GM19468 (cell line): ENCODE measurements around the gene DNAAF8.
"Not testable (repeated sequence)": the region's sequence is repeated elsewhere in the genome, so short reads cannot be mapped to it uniquely, and the experiment has no call there.

ENCODE experiments used
- ATAC-seq: cut with Tn5 transposase; IDR thresholded peaks from one replicate; pipeline ENCODE4 v1.9.1; 2021; ENCODE audit warnings: mild to moderate bottlenecking, moderate library complexity, moderate number of reproducible peaks; ENCODE audit not compliant: unreplicated experiment; ENCODE audit errors: extremely low read depth

DNAAF8 gene

GRCh38 chr16:4776141-4776705 lies 41.9 kb downstream of the DNAAF8 start:
- ATAC-seq, result no peak

DNA sequence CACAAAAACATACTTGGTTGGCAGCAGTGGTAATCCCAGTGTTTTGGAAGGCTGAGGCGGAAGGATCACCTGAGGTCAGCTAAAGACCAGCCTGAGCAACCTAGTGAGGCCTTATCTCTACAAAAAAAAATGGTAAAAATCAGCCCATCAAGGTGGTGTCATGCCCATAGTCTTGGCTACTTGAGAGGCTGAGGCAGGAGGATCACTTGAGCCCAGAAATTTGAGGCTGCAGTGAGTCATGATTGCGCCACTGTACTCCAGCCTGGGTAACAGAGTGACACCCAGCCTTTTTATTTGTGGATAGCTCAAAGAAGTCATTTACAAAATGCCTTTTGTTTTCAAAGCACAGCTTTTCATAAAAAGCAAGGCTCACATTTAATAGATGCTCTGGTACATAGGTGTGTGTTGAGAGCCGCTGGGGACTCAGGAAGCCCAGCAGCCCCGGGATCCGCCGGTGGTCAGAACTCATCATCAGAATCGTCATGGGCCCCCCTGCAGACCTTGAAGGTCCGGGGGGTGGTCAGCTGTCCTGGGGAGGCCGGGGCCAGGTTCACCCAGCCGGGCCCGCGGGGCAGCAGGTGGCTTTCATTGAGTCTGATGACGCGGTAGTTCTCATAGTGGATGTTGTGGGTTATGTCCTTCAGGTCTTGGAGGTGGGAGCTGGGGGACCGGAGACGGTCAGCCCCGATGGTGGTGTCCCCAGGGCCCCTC lies 43.2 kb downstream of the DNAAF8 start:
- no peak for ATAC-seq

DNA sequence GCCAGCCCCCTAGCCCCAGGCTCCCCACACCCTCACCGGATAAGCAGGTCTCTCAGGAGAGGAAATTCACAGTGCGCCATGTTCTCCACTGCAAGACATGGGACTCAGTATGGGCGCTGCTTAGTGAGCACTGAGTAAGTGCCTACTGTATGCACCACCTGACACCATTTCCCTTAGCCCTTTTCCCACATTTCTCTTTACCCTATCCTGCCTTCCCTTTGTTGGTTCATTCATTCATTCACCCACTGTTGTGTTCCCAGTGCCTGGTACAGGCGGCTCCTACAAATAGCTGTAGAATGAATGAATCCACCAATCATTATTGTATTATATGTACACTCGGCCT lies 43.7 kb downstream of the DNAAF8 start:
- no peak for ATAC-seq

GRCh38 chr16:4780235-4780634 lies 45.9 kb downstream of the DNAAF8 start:
- ATAC-seq, result no peak

DNA sequence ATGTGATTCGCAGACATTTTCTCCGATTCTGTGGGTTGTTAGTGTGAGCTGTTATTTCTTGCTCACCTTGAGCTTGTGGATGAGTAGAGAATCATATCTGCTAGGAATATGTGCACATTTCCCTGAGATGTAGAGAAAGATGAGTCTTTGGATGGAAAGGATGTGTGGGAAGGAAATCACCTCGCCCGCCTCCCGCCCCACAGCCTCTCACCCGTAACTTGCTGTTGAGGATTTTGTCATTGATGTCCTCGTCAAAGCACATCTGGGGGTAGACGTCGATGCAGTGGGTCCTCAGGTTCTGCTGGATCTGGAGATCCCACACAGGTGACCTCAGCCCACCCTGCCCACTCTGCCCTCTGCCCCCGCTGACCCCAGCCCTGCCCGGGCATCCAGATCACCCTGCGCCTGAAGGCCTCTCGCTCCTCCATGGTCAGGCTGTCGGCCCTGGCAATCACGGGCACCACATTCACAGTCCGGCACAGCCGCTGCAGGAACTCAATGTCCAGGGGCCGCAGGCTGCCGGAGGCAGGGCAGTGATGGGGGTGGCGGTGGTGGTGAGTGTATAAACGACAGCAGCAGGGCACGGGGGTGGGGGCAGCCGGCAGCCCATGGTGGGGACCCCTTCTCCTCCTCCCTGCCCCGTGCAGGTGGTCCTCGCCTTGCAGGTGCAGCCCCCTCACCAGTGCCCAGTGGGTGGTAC lies 49.1 kb downstream of the DNAAF8 start:
- no peak for ATAC-seq

- ATAC-seq, result no peak
These were observed 49.6 kb downstream of the DNAAF8 start for GRCh38 chr16:4783951-4784336.

DNA sequence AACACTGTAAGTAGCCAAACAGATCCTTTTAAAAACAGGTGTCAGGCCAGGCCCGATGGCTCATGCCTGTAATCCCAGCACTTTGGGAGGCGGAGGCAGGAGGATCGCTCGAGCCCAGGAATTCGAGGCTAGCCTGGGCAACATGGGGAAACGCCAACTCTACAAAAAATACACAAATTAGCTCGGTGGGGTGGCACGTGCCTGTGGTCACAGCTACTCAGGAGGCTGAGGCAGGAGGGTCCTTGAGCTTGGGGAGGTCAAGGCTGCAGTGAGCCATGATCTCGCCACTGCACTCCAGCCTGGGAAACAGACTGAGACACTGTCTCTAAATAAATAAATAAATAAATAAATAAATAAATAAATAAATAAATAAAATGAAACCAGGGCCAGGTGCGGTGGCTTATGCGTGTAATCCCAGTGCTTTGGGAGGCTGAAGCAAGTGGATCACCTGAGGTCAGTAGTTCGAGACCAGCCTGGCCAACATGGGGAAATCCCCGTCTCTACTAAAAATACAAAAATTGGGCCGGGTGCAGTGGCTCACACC lies 50.2 kb downstream of the DNAAF8 start:
- not testable (repeated sequence) for ATAC-seq

DNA sequence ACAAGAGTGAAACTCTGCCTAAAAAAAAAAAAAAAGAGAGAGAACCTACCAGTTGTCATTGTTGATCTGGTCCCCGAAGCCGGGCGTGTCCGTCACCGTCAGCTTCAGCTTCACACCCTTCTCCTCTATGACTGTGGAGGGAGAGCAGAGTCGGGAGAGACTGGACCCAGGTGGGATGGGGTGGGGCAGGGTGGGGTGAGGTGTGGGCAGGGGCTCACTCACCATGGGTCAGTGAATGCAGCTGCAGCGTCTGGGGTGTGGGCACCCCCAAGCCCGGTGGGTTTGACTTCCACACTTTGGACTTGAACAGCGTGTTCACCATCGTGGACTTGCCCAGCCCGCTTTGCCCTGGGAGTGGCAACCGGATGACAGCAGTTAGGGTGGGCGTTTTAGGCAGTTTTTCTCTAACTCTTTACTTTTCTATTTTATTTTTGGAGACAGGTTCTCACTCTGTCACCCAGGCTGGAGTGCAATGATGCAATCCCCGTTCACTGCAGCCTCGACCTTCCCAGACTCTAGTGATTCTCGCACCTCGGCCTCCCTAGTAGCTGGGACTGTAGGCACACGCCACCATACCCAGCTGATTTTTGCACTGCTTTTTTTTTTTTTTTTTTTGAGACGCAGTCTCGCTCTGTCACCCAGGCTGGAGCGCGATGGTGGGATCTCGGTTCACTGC lies 51.6 kb downstream of the DNAAF8 start:
- ATAC-seq, result no peak

DNA sequence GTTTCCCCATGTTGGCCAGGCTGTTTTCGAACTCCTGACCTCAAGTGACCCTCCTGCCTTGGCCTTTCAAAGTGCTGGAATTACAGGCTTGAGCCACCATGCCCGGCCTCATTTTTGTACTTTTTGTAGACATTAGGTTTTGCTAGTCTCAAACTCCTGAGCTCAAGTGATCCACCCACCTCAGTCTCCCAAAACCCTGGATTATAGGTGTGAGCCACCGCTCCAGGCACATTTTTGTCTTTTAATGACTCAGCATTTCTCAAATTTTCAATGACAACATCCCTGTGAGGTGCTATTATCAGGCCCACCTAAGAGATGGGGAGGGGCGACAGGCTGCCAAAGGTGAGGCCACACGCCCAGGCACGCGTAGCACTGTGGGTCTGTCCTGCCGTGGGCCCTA lies 52.7 kb downstream of the DNAAF8 start:
- ATAC-seq, result no peak

- no peak for ATAC-seq
These were observed 53.5 kb downstream of the DNAAF8 start, which contains the start of gene SEPTIN12 for GRCh38 chr16:4787627-4788482. Gene SEPTIN12, minus strand, starts transcription at chr16:4788345. Its CDS starts 700 bp downstream, at chr16:4787645.

GRCh38 chr16:4788489-4788889 lies 54.2 kb downstream of the DNAAF8 start:
- no peak for ATAC-seq

GRCh38 chr16:4788910-4789309 lies 54.6 kb downstream of the DNAAF8 start:
- ATAC-seq, result no peak

- ATAC-seq, result no peak
These were observed 55.9 kb downstream of the DNAAF8 start for GRCh38 chr16:4790261-4790660.

- ATAC-seq, result no peak
These were observed 56.5 kb downstream of the DNAAF8 start for GRCh38 chr16:4790871-4791270.

DNA sequence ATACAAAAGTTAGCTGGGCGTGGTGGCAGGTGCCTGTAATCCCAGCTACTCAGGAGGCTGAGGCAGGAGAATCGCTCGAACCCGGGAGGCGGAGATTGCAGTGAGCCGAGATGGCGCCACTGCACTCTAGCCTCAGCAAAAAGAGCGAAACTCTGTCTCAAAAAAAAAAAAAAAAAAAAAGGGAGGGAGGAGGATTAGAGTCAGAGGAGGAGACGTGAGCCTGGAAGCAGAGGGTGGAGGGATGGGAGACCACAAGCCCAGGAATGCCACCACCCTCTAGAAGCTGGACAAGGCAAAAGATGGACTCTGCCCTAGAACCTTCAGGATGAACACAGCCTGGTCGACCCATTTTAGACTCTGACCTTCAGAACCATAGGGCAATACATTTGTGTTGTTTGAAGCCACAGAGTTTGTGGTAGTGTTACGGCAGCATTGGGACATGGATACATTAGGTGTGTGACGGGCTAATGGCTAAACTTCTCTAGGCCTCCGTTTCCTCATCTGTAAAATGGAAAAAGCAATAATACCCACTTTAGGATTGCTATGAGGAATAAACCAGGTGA lies 58.7 kb downstream of the DNAAF8 start:
- ATAC-seq, result no peak

GRCh38 chr16:4795181-4795827 lies 61.0 kb downstream of the DNAAF8 start, which contains the start of gene SMIM22:
Gene SMIM22, plus strand, starts transcription at chr16:4795369. Its CDS starts 366 bp downstream, at chr16:4795735.
- no peak for ATAC-seq

DNA sequence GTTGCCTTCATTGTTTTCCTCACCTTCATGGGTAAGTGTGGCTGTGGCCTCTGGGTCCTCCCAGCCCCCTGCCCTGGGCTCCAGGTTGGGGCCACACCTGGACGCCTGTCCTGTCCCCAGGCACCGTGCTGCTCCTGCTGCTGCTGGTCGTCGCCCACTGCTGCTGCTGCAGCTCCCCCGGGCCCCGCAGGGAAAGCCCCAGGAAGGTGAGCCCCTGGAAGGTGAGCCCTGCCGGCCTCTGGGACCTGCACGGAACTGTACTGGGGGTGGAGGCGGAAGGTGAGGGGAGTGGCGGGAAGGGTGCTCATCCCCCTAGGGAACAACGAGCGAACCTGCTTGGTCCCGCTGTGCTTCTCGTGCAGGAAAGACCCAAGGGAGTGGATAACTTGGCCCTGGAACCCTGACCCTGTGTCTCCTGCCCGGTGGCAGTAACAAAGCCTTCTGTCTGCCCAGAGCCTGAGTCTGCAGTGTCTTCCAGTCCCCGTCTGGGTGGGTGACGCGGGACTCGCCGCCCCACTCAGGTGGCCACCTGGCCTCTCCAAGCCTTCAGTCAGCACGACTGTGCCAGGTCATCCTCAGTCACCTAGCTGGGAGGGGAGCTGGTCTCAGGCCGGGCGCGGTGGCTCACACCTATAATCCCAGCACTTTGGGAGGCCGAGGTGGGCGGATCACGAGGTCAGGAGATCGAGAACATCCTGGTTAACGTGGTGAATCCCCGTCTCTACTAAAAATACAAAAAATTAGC lies 61.7 kb downstream of the DNAAF8 start:
- no peak for ATAC-seq
